ENCODE measurements around the gene GPC5.

The GPC5 gene

DNA sequence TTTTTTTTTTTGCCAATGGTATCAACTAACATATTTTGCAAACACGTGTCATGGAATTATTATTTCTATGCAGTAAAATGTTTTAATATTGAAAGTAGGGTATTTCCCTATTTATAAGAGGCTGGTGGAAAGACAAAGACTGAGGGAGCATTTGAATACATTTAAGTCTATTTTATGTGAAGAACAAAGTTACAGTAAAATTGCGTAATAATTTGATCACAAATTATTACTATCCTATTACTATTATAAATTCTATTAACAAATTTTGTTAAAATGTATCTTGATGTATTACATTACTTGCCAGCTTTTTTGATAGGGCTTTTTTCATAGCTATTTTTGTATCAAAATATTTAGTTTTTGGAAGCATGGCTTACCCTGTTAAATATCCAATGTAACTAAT is 58.4 kb downstream of the GPC5 start:
- no peak for DNase-seq (ENCODE audit: low read depth in 2 of 2)

DNA sequence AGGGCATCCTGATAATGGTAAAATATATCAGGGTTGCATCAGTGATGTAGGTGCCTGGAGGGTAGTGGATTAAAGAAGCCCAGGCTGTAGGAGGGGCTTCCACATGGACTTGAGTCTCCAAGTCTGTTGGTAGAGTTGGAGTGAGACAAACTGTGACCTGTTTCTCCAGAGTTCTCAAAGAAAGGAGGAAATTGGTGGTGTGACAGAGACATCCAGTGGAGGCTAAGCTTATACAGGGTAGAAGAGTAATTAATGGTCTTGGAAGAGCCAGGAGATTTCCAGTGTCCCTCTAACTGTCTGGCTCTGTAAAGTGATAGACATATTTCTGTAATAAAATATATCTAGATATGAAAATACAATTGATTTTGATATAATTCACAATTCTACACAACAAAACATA is 61.1 kb downstream of the GPC5 start:
- DNase-seq (ENCODE audit: low read depth in 2 of 2) = no peak

DNA sequence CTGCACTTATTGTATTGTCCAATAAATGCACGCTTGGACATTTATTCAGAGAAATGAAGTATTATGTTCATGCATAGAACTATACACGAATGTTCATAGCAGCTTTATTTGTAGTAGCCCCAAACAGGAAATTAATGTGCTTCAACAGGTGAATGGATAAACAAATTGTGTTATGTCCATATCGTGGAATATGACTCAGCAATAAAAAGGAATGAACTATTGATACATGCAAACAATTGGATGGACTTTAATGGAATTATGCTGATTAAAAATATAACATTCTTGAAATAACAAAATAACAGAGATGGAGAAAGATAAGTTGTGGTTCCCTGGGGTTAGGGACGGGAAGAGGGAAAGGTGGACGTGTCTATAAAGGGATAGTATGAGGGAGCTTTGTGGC is 65.9 kb downstream of the GPC5 start:
- no peak for DNase-seq (ENCODE audit: low read depth in 2 of 2)

DNA sequence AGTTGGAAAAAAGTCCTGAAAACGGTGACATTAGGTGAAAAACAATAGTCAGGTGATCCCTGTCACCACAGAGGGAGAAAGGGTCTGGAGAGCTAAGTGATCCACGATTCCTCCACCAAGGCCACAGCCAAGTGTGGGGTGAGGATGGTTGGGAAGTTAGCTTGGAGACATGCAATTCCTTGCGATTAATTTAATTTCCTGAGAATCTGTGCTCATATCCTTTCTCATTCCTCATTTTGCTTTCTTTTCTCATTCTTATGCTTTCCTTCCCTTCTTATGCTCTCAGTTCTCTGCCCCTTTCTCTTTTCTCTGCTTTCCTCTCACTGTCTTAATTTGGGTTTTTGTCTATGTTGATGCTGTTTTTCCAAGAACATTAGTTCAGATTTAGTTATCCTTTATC is 68.8 kb downstream of the GPC5 start:
- DNase-seq (ENCODE audit: low read depth in 2 of 2) = no peak

DNA sequence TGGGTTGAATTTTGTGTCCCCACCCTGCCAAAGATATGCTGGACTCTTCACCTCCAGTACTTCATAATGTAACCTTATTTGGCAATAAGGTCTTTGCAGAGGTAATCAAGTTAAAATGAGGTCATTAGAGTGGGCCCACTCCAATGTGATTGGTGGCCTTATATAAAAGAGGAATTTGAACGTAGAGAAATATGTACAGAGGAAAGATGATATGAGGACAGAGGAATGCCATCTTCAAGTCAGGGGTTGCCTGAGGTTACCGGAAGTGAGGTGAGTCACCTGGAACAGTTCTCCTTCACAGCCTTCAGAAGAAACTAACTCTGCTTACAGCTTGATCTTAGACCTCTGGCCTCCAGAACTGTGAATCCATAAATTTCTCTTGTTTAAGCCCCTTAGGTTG is 69.9 kb downstream of the GPC5 start:
- DNase-seq (ENCODE audit: low read depth in 2 of 2) = no peak

DNA sequence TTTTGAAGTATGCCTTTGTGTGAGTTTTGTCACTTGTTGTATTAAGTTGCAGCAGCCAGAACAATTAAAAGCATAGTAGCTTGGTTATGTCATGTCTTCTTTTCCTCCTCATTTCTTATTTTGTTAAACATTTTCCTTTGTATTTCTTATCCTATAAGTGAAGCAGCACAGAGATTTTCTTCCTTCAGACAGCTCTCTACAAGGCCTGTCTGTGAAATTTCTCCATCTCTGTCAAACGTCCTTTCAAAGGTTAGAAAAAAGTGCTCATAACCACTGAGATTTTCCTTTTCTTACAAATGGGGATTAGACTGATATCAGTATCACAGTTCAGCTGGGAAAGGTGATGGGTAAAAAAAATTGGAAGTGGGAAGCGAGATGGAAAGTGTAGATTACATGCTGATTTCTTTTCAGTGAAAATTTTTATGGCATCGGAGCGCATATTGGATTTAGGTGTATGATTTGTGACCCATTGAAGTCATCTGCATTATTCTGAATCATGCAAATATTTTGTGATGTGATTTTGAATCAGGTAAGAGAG is 71.7 kb downstream of the GPC5 start:
- DNase-seq (ENCODE audit: low read depth in 2 of 2) = no peak

DNA sequence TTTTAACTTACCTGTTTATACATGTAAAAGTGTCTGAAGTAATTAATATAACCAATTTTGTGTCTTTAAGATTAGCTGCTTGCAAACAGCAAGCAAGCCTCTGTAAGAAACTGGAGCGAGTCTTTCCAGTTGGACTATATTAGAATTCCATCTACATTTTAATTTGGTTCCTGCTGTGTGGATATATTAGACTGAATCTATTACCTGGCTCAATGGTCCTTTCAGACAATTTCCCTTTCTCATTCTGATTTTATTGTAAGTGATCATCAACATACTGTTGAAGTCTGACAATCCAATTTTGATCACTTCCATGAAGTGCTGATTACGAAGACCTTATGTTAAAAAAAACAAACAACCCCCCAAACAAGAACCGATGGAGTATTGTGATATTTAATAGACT is 72.3 kb downstream of the GPC5 start:
- no peak for DNase-seq (ENCODE audit: low read depth in 2 of 2)

DNA sequence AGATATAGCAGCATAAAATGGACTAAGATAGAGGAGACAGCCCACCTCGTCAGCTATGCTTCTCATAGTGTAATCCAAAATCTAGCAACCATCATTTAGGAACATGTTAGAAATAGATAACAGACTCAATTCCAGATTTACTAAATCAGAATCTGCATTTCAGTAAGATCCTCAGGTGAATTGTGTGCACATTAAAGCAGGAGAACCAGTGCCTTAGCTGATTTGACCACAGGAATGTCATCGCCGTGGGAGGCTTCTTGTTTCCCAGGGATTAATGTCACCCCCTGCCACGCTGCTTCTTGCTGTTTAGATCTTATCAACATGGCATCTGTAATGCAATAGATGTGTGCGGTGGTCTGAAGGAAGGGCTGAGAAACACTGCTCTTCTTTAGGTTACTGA is 84.0 kb downstream of the GPC5 start:
- DNase-seq (ENCODE audit: low read depth in 2 of 2) = no peak

DNA sequence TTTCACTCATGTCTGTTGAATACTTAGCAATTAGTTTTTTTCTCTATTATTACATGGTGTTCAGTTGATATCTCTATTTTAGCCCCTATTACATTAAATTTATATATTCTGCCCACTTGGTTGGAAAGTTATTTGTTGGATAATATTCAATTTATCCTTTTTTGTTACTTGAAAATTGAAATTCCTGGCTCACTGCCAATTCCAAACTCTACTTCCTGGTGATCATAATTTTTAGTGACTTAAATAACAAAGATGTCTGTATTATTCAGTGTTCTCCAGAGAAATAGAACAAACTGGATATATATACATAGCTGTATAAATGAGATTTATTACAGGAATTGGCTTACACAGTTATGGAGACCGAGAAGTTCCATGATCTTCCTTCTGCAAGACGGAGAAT is 93.6 kb downstream of the GPC5 start:
- DNase-seq (ENCODE audit: low read depth in 2 of 2) = no peak

DNA sequence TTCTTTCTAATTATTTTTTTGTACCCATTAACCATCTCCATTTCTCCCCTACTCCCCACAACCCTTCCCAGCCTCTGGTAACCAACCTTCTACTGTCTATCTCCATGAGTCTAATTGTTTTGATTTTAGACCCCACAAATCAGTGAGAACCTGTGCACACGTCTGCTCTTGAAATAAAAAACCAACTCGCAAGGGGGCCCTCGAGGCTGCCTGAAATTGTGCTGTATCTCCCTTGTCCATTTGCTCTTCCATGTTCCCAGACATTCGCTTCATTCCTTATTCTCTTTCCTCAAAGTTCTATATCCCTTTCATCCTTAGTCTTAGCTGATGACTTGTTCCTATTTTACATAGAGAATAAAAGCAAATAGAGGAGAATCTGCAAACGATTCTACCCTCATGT is 95.0 kb downstream of the GPC5 start:
- DNase-seq (ENCODE audit: low read depth in 2 of 2) = no peak

DNA sequence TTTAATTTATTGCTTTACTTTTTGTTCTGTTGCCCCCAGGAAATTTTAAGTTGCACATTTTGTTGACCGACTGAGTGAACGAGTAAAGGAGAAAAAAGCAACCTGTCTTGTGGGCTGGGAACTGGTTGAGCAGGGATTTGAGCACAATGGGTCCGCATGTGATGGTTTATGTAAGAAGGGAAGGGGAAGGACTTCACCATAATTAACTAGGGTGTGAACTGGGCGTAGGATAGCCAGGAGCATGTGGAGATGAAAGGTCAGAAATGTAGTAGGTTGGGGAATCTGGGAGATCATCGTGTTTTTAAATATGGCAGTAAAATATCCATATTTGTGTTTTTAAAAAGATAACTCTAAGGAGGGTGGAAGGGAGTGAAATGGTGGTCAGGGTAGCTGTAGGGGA is 99.9 kb downstream of the GPC5 start:
- no peak for DNase-seq (ENCODE audit: low read depth in 2 of 2)

DNA sequence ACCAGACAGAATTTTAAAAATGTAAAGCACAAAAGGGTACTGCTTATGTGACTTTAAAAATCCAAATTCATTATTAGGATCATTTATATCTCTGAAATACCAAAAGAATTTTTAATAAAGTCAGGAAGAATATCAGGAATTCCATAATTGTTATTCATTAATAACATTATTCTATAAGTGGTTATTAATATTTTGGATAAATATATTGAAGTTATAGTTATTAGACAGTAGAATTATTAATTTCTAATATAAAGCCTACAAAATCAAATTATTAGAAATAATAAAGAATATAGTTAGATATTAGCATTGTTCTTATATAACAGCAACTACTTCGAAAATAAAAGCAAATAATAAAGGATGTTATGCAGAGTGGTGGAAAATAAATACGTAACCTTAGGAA is 105.8 kb downstream of the GPC5 start:
- DNase-seq (ENCODE audit: low read depth in 2 of 2) = no peak

DNA sequence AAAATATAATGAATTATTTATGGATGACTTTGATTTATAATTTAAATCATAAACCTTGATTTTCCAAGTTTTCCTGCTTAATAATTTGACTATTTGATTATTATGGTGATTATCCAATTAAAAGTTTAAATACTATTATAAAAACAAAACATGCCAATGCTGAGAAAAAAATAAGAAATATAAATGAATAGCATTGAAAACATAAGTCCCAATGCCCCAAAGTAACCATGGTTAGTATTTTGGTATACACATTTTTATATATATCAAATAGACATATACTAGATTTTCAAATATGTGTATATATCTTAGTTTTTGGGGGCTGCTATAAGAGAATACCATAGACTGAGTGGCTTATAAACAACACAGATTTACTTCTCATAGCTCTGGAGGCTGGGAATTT is 108.3 kb downstream of the GPC5 start:
- DNase-seq (ENCODE audit: low read depth in 2 of 2) = no peak

DNA sequence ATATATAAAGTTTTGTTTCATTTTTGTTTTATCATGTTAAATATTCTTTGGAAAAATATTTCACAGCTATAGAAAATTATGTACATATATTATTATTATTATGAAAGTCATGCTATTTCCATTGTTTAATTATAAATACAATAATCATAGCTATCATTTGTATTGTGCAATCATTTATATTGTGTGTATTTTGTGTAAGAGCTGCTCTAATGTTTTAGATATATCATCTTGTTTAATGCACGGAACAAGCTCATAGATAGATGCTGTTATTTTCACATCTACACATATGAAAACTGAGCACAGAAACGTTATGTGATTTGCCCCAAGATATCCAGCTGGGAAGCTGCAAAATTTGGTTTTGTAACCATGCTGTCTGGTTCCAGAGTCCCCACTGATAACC is 111.6 kb downstream of the GPC5 start:
- DNase-seq (ENCODE audit: low read depth in 2 of 2) = no peak

DNA sequence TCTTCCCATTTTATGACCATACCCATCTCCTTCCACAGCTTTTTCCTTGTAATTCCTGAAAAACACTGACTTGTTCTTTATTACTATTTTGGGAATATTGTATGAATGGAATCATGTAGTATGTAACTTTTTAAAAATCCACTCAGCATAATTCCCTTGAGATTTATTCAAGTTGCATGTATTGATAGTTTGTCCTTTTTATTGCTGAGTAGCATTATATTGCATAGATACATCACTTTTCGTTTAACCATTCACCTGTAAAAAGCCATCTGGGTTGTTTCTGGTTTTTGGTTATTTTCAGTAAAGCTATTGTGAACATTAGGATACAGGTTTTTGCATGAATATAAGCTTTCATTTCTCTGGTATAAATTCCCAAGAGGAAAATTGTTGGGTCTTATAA is 115.4 kb downstream of the GPC5 start:
- no peak for DNase-seq (ENCODE audit: low read depth in 2 of 2)

DNA sequence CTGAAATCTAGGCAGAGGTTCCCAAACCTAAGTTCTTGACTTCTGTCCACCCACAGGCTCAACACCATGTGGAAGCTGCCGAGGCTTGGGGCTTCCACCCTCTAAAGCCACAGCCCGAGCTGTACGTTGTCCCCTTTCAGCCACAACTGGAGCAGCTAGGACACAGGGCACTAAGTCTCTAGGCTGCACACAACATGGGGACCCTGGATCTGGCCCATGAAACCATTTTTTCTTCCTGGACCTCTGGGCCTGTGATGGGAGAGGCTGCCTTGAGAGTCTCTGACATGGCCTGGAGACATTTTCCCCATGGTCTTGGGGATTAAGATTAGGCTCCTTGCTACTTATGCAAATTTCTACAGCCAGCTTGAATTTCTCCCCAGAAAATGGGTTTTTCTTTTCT is 118.4 kb downstream of the GPC5 start:
- no peak for DNase-seq (ENCODE audit: low read depth in 2 of 2)

DNA sequence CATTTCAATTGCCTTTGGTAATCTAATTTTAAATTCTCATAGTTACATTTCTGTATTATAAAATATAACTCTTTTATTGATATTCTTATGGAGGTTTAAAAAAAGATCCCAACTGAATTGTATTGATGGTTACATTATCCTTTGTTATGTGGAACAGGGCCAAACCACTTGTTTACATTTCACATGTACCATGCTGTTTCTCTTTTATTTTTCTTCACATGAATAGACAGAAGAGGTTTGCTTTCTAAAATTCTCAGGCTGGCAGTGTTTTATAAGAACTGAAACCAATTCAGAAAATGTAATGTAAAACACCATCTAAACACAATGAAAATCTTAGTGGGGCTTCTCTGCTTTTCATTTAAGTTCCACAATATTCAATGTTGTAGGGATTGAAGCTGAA is 122.5 kb downstream of the GPC5 start:
- no peak for DNase-seq (ENCODE audit: low read depth in 2 of 2)

DNA sequence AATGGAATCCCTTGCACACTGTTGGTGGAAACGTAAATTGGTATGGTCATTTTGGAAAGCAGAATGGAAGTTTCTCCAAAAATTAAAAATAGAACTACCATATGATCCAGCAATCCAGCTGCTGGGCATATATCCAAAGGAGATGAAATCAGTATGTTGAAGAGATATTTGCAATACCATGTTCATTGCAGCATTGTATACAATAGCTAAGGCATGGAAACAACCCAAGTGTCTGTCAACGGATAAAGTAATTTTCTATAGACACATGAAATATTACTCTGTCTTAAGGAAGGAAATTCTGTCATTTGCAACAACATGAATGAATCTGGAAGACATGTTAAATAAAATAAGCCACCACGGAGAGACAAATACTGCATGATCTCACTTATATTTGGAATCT is 124.7 kb downstream of the GPC5 start:
- no peak for DNase-seq (ENCODE audit: low read depth in 2 of 2)

DNA sequence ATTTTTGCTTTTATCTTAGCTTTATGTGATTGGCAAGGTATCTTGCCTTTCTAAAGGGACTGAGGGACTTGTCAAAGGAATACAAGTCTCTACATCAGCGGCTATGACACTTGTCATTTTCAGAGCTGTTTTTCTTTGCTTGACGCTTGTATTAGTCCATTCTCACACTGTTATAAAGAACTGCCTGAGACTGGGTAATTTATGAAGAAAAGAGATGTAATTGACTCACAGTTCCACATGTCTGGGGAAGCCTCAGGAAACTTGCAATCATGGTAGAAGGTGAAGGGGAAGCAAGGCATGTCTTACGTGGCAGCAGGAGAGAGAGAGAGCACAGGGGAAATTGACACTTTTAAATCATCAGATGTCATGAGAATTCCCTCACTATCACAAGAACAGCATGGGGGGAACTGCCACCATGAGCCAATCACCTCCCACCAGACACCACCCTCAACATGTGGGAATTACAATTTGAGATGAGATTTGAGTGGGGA is 128.2 kb downstream of the GPC5 start:
- no peak for DNase-seq (ENCODE audit: low read depth in 2 of 2)

DNA sequence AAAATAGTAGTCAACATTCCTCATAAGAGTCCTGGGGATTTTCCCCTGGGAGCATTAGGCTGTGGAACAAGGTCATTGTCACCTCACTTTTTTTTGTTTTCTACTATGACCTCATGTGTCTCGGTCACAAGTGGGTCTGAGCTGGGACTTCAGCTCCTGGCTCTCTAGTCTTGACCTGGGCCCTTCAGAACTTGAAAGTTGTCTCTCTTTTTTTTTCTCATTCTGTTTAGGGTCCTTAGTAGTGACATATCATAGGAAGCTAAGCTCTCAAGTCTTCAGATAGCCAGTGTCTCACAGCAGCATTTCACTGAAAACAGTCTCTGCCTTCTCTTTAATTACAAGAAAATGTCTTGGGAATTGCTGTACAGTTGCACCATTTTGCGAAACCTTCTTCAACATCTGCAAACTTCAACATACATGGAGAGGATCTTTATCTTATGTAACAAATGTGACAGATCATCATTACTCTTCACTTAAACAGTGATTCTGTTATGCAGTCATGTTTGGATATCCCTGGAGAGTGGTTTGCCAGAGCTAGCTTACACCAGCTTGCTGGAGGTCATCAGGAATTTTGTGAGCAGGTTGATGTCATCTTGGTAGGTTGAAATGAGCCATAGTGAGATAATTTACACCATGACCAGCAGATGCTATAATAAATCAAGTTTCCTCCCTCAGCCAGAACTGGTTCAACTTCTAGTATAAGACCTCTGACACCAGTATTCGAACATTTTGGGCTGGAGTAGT is 131.5 kb downstream of the GPC5 start:
- DNase-seq (ENCODE audit: low read depth in 2 of 2) = no peak

DNA sequence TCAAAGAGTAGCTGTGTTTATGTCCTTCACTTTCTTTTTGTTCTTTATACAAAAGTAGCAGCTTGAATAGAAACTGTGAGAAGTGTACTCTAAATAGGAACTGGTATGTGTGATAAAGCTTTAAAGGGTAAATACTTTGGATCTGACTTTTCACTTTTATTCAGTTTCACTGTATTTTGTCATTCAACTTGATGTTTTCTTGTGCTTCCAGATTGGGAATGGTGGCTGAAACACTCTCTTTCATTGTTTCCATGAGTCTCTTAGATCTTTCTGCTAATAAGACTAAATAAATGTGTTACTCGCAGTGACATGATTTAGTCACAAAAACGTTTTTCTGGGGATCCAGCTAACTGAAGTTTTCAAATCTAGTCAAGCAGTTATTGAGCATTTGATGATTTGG is 133.2 kb downstream of the GPC5 start:
- DNase-seq (ENCODE audit: low read depth in 2 of 2) = no peak

DNA sequence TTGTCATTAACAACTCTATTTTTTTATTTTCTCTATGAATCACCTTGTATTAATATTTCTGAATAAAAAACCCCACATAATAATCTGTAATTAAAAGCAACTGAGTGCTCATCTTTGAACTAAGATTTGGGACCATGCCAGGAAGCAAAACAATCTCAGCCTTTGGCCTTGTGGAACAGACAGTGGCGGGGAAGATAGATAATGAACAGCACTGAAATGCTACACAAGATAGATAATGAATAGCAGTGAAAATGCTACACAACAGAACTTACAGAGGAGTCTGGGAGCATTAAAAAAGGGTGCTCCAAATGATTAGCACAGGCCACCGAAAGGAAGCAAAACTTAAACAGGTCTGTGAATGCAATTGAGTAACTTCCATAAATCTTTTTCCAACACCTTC is 134.9 kb downstream of the GPC5 start:
- no peak for DNase-seq (ENCODE audit: low read depth in 2 of 2)

DNA sequence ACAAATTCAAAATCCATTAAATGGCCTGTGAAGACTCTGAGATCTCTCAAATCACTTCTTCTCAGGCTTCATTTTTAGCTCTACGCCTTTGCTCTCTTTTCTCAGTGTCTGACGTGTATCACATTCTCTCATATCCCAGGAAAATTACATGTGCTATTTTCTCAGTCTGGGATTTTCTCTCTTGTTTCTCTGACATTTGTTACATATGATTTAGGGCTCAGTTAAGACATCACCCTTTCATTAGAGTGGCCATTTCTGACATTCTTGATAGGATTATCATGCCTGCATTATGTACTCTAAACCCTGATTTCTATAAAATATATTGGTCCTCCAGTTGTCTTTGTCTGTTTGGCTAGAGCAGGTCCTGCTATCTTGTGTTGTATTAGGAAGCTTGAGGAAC is 136.6 kb downstream of the GPC5 start:
- no peak for DNase-seq (ENCODE audit: low read depth in 2 of 2)

DNA sequence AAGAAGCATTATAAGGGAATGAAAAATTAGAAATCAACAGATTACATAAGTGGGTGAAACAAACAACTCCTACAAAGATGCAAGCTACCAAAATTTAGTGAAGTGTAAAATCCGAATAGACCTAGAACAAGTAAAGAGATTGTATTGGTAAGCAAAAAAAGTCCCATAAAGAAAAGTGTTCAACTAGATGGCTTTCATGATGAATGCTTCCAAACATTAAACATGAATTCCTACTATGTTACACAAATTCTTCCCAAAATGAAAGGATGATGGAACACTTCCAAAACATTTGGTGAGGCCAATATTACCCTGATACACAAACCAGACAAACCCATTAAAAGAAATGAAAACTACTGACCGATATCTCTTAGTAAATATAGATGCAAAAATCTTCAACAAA is 139.0 kb downstream of the GPC5 start:
- no peak for DNase-seq (ENCODE audit: low read depth in 2 of 2)
